Endodermal cell (in vitro differentiated cells): ENCODE data around the gene POP4. TPM values are rescaled to one million over a fixed set of nuclear protein-coding genes. Genes with fewer than 3 reads are reported as not detected.

Experiments
- DNase-seq: peaks from one replicate; pipeline ENCODE4 v3.0.0-alpha.2; 2017
- H3K27ac ChIP-seq: 2 replicates; pipeline ENCODE4 v1.5.1; 2013; ENCODE audit warnings: mild to moderate bottlenecking, low read depth, low read length, moderate library complexity
- H3K27me3 ChIP-seq: 2 replicates; pipeline ENCODE4 v1.6.1; 2013; ENCODE audit warnings: mild to moderate bottlenecking, low read length, moderate library complexity; ENCODE audit not compliant: insufficient read depth, control insufficient read depth, poor library complexity, severe bottlenecking
- H3K36me3 ChIP-seq: 2 replicates; pipeline ENCODE4 v1.7.0; 2013; ENCODE audit warnings: mild to moderate bottlenecking, low read length, moderate library complexity; ENCODE audit not compliant: control insufficient read depth, insufficient read depth
- H3K4me1 ChIP-seq: one replicate; pipeline ENCODE4 v1.7.0; 2013; ENCODE audit warnings: low read length; ENCODE audit not compliant: control insufficient read depth, insufficient read depth
- H3K4me3 ChIP-seq: 2 replicates; pipeline ENCODE4 v1.5.1; 2013; ENCODE audit warnings: mild to moderate bottlenecking, low read length, moderate library complexity
- H3K9ac ChIP-seq: 2 replicates; pipeline ENCODE4 v1.6.1; 2013; ENCODE audit warnings: mild to moderate bottlenecking, low read length, moderate library complexity; ENCODE audit not compliant: poor library complexity, severe bottlenecking; ENCODE audit errors: extremely low read depth
- H3K9me3 ChIP-seq: 2 replicates; pipeline ENCODE4 v1.6.1; 2013; ENCODE audit warnings: mild to moderate bottlenecking, low read length, moderate library complexity; ENCODE audit not compliant: control insufficient read depth
- H3K27ac Mint-ChIP-seq: 2 replicates; pipeline ENCODE4 v1.8.0; 2020; ENCODE audit warnings: mixed read lengths
- H3K27me3 Mint-ChIP-seq: 2 replicates; pipeline ENCODE4 v1.8.0; 2021; ENCODE audit warnings: mild to moderate bottlenecking, mixed read lengths; ENCODE audit not compliant: insufficient read depth
- H3K36me3 Mint-ChIP-seq: 2 replicates; pipeline ENCODE4 v1.8.0; 2020; ENCODE audit warnings: low read depth, mixed read lengths
- H3K4me1 Mint-ChIP-seq: 2 replicates; pipeline ENCODE4 v1.8.0; 2020; ENCODE audit warnings: mixed read lengths
- H3K4me3 Mint-ChIP-seq: 2 replicates; pipeline ENCODE4 v1.8.0; 2020; ENCODE audit warnings: mild to moderate bottlenecking, moderate library complexity, mixed read lengths
- H3K9me3 Mint-ChIP-seq: 2 replicates; pipeline ENCODE4 v1.8.0; 2020; ENCODE audit warnings: mild to moderate bottlenecking, mixed read lengths
- CTCF ChIP-seq: fragments of 200-600 bp; sonication (generic); conservative IDR thresholded peaks from 2 replicates; pipeline ENCODE4 v1.5.0; 2021; ENCODE audit warnings: antibody characterized with exemption, mild to moderate bottlenecking
- WGBS, 2 experiments: methylation state at CpG; one replicate each; pipeline versions ENCODE4 v1.1.5 to v1.1.7; 2013; ENCODE audit warnings: missing lambda C conversion rate in 2 of 2, mixed read lengths in 1 of 2; ENCODE audit not compliant: insufficient coverage in 1 of 2, insufficient read length in 1 of 2; 5-methylcytosine and 5-hydroxymethylcytosine counted together
- total RNA-seq, 2 donors: library from RNA; stranded (reverse); fragmentation: NEBNext Ultra II Directional in 1 of 2; extraction: Animal tissue kit (Norgen Biotek cat#: 25700) in 1 of 2; gene quantifications; 2 replicates in 1 of 2; 3 replicates in 1 of 2; pipeline ENCODE4 v1.2.1, GENCODE V29; 2021

Gene POP4
- total RNA-seq, 2 donors from 2014 or later, result 58.2 to 59.7 TPM

GRCh38 chr19:29587059-29587458, 19.0 kb upstream of the POP4 start:
- TF ChIP-seq CTCF, result no peak

GRCh38 chr19:29587518-29587986, 18.5 kb upstream of the POP4 start:
- no peaks in the 10 kb centered on the region for H3K4me1 ChIP-seq
- 71% methylated on average over 1 of the region's 2 CpGs; no CpG with 5 or more reads in 1 of the 2 experiments for WGBS, 2 experiments
- DNase-seq, result no peak
- Mint-ChIP-seq H3K27me3 (peaks cover 74% of the 10 kb centered on the region), H3K36me3 (no peaks in the 10 kb centered on the region), H3K9me3 (peaks cover 6% of the 10 kb centered on the region), H3K4me3 (no peak overlapping the region), H3K27ac (no peak overlapping the region), H3K4me1 (no peaks in the 10 kb centered on the region)
- H3K4me3 ChIP-seq, result no peak overlapping the region
- no peaks in the 10 kb centered on the region for H3K36me3 ChIP-seq
- TF ChIP-seq CTCF, result no peak
- H3K9me3 ChIP-seq, result no peaks in the 10 kb centered on the region
- H3K27me3 ChIP-seq, result peaks cover 49% of the 10 kb centered on the region
- H3K9ac ChIP-seq, result no peak overlapping the region
- H3K27ac ChIP-seq, result no peak overlapping the region

More at GRCh38 chr19:29587059-29587458, 19.0 kb upstream of the POP4 start:
- Histone ChIP-seq H3K27me3 (peaks cover 47% of the 10 kb centered on the region), H3K4me3 (no peak overlapping the region), H3K9me3 (no peaks in the 10 kb centered on the region), H3K4me1 (no peaks in the 10 kb centered on the region), H3K36me3 (no peaks in the 10 kb centered on the region), H3K27ac (no peak overlapping the region), H3K9ac (no peak overlapping the region)
- Mint-ChIP-seq H3K4me3 (no peak overlapping the region), H3K27me3 (peaks cover 70% of the 10 kb centered on the region), H3K9me3 (peaks cover 6% of the 10 kb centered on the region), H3K4me1 (no peaks in the 10 kb centered on the region), H3K36me3 (no peaks in the 10 kb centered on the region), H3K27ac (no peak overlapping the region)
- WGBS, 2 experiments, result 80 to 88% methylated on average over 1 to 3 of the region's 3 CpGs
- DNase-seq, result no peak

- no peak overlapping the region for H3K4me3 Mint-ChIP-seq
- no peak overlapping the region for H3K27ac ChIP-seq
- no peaks in the 10 kb centered on the region for H3K9me3 ChIP-seq
- no peak overlapping the region for H3K4me3 ChIP-seq
- H3K4me1 Mint-ChIP-seq, result no peaks in the 10 kb centered on the region
- no peaks in the 10 kb centered on the region for H3K4me1 ChIP-seq
- H3K9ac ChIP-seq, result no peak overlapping the region
- H3K27me3 ChIP-seq, result peaks cover 45% of the 10 kb centered on the region
- no peaks in the 10 kb centered on the region for H3K36me3 ChIP-seq
- no peaks in the 10 kb centered on the region for H3K36me3 Mint-ChIP-seq
- H3K27ac Mint-ChIP-seq, result no peak overlapping the region
- 93 to 100% methylated on average over 2 of the region's 2 CpGs for WGBS, 2 experiments
- no peak for TF ChIP-seq CTCF
- peaks cover 74% of the 10 kb centered on the region for H3K27me3 Mint-ChIP-seq
- peaks cover 6% of the 10 kb centered on the region for H3K9me3 Mint-ChIP-seq
- DNase-seq, result no peak
These were observed 18.0 kb upstream of the POP4 start for GRCh38 chr19:29588095-29588494.
